Measurements from ENCODE around the gene RPL13.

DNA sequence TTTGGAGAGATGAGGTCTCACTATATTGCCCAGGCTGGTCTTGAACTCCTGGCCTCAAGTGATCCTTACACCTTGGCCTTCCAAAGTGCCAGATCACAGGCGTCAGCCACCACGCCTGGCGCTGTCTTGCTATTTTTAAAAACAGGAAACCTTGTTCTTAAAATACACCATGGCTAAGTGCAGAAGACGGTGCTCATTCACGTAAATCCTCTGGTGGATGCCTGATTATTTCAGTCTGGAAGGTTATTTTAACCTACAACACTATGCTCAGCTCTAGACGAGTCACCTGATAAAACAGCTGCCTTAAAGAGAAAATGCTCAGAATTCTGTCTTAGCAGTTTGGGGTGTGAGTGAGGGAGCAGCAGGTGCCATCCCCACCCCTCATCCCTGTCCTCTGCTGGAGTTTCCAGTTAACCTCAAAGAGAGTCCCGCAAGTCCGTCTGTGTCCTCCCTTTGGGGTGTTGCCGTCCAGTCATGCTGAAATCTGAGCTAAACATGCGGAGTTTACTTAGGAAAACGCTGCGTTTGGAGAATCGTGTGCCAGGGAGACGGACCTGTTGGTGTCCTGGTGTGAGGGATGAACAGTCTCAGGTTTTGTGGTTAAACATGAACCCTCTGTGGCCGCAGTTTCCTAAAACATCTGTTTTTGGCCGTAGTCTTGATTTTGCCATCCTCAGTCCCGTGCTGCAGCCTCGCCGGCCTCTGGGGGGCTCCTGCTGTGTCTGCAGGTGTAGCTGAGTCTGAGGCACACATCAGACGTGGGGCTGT lies 35.2 kb upstream of the RPL13 start:
- TF ChIP-seq, protein P1, sequence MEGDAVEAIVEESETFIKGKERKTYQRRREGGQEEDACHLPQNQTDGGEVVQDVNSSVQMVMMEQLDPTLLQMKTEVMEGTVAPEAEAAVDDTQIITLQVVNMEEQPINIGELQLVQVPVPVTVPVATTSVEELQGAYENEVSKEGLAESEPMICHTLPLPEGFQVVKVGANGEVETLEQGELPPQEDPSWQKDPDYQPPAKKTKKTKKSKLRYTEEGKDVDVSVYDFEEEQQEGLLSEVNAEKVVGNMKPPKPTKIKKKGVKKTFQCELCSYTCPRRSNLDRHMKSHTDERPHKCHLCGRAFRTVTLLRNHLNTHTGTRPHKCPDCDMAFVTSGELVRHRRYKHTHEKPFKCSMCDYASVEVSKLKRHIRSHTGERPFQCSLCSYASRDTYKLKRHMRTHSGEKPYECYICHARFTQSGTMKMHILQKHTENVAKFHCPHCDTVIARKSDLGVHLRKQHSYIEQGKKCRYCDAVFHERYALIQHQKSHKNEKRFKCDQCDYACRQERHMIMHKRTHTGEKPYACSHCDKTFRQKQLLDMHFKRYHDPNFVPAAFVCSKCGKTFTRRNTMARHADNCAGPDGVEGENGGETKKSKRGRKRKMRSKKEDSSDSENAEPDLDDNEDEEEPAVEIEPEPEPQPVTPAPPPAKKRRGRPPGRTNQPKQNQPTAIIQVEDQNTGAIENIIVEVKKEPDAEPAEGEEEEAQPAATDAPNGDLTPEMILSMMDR (conservative IDR thresholded peaks at IDR 0.05; ENCODE audit: low read depth, low read length): no peak
- no peak for TF ChIP-seq POLR2A (IDR thresholded peaks at IDR 0.05; ENCODE audit: low read depth, low read length)
- TF ChIP-seq RFX5 (IDR thresholded peaks at IDR 0.05; ENCODE audit: low read depth, low read length): no peak
- TF ChIP-seq MXI1 (IDR thresholded peaks at IDR 0.05; ENCODE audit: borderline replicate concordance, low read depth, low read length): no peak
- no peak for TF ChIP-seq SMC3 (IDR thresholded peaks at IDR 0.05; ENCODE audit: low read depth, low read length)
- TF ChIP-seq BHLHE40 (IDR thresholded peaks at IDR 0.05; ENCODE audit: low read depth, low read length): no peak
- TF ChIP-seq, protein P2, sequence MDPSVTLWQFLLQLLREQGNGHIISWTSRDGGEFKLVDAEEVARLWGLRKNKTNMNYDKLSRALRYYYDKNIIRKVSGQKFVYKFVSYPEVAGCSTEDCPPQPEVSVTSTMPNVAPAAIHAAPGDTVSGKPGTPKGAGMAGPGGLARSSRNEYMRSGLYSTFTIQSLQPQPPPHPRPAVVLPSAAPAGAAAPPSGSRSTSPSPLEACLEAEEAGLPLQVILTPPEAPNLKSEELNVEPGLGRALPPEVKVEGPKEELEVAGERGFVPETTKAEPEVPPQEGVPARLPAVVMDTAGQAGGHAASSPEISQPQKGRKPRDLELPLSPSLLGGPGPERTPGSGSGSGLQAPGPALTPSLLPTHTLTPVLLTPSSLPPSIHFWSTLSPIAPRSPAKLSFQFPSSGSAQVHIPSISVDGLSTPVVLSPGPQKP (IDR thresholded peaks at IDR 0.05; ENCODE audit: borderline replicate concordance, low read depth, low read length): no peak
- TF ChIP-seq MAZ (IDR thresholded peaks at IDR 0.05; ENCODE audit: borderline replicate concordance, low read depth, low read length): no peak
- no peak for TF ChIP-seq RAD21 (IDR thresholded peaks at IDR 0.05; ENCODE audit: low read length)
- no peak for TF ChIP-seq CEBPB (IDR thresholded peaks at IDR 0.05; ENCODE audit: low read depth, low read length)
- TF ChIP-seq, protein P3, sequence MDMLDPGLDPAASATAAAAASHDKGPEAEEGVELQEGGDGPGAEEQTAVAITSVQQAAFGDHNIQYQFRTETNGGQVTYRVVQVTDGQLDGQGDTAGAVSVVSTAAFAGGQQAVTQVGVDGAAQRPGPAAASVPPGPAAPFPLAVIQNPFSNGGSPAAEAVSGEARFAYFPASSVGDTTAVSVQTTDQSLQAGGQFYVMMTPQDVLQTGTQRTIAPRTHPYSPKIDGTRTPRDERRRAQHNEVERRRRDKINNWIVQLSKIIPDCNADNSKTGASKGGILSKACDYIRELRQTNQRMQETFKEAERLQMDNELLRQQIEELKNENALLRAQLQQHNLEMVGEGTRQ (IDR thresholded peaks at IDR 0.05; ENCODE audit: low read depth, low read length): no peak

All from IMR-90 (cell line).